CD4-positive, alpha-beta T cell (primary cell): ENCODE measurements around the gene KAT2A. TPM values are rescaled to one million over a fixed set of nuclear protein-coding genes. Genes with fewer than 3 reads are reported as not detected.
A peak's percentile ranks its signal among the peaks of the same experiment; 100 is the strongest.

Source experiments
- ATAC-seq: fragments of 200-7000 bp; cut with Tn5 transposase; one replicate; pipeline ENCODE4 v1.10.0; 2022; ENCODE audit warnings: mild to moderate bottlenecking; ENCODE audit not compliant: poor library complexity
- CTCF ChIA-PET: fragments of 350-600 bp; sonication (Branson Sonifier 250); formaldehyde crosslinking; loops from one replicate; lab custom pipeline; 2021; ENCODE audit warnings: antibody characterized with exemption, inconsistent platforms; lab: Charles Lee
- POLR2A ChIA-PET: fragments of 350-600 bp; sonication (Branson Sonifier 250); formaldehyde crosslinking; loops from one replicate; lab custom pipeline; 2021; ENCODE audit warnings: antibody characterized with exemption, inconsistent platforms; lab: Charles Lee
- DNase-seq, 14 experiments: peaks; one replicate each; pipeline ENCODE4 v3.0.0-alpha.2; 2013 to 2020; ENCODE audit warnings: mixed read lengths in 2 of 14
- H3K27ac ChIP-seq, 2 donors: one replicate each; pipeline versions ENCODE4 v1.5.1 to v1.7.0; 2013; ENCODE audit warnings: low read length in 2 of 2, low read depth in 1 of 2, mild to moderate bottlenecking in 1 of 2
- H3K27me3 ChIP-seq, 2 experiments: 1 replicate in 1 of 2; 2 replicates in 1 of 2; pipeline versions ENCODE4 v1.6.1 to v1.7.0; 2013; ENCODE audit warnings: low read length in 2 of 2, control low read depth in 1 of 2, mild to moderate bottlenecking in 1 of 2, moderate library complexity in 1 of 2; ENCODE audit not compliant: insufficient read depth in 2 of 2, control insufficient read depth in 1 of 2
- H3K36me3 ChIP-seq: one replicate; pipeline ENCODE4 v1.6.1; 2013; ENCODE audit warnings: low read length, control low read depth; ENCODE audit not compliant: insufficient read depth
- H3K4me1 ChIP-seq: one replicate; pipeline ENCODE4 v1.6.1; 2013; ENCODE audit warnings: low read length, control low read depth; ENCODE audit not compliant: insufficient read depth
- H3K4me3 ChIP-seq: one replicate; pipeline ENCODE4 v1.5.1; 2013; ENCODE audit warnings: mild to moderate bottlenecking, low read length, moderate library complexity
- H3K9me3 ChIP-seq, 2 experiments: 1 replicate in 1 of 2; 2 replicates in 1 of 2; pipeline versions ENCODE4 v1.6.1 to v1.7.0; 2013; ENCODE audit warnings: low read length in 2 of 2, mild to moderate bottlenecking in 2 of 2, control low read depth in 1 of 2, moderate library complexity in 1 of 2; ENCODE audit not compliant: control insufficient read depth in 1 of 2, insufficient read depth in 1 of 2
- H3K27ac Mint-ChIP-seq: one replicate; pipeline ENCODE4 v1.8.0; 2020; ENCODE audit warnings: mixed read lengths
- H3K27me3 Mint-ChIP-seq: one replicate; pipeline ENCODE4 v1.8.0; 2021; ENCODE audit warnings: mixed read lengths
- H3K36me3 Mint-ChIP-seq: one replicate; pipeline ENCODE4 v1.8.0; 2021; ENCODE audit warnings: low read depth, mixed read lengths
- H3K4me1 Mint-ChIP-seq: one replicate; pipeline ENCODE4 v1.8.0; 2021; ENCODE audit warnings: low read depth, mixed read lengths
- H3K4me3 Mint-ChIP-seq: one replicate; pipeline ENCODE4 v1.8.0; 2020; ENCODE audit warnings: mild to moderate bottlenecking, mixed read lengths
- H3K9me3 Mint-ChIP-seq: one replicate; pipeline ENCODE4 v1.8.0; 2020; ENCODE audit warnings: mixed read lengths
- intact Hi-C, 2 experiments: fragments of 100-400 bp; cut with DNase I in 1 of 2; cut with micrococcal nuclease in 1 of 2; formaldehyde crosslinking; loops; one replicate each; pipeline versions ENCODE4 v1.15.1 to v1.9.0; 2023 to 2025; cut with DNase I, micrococcal nuclease
- total RNA-seq, 174 experiments: library from RNA in 2 of 174; stranded (reverse) in 2 of 174; gene quantifications; one replicate each; pipeline ENCODE4 v1.2.3 and lab custom pipeline; 2021 to 2026
- TF ChIP-seq, protein P1 (sequence below): fragments of 200-600 bp; IDR thresholded peaks from one replicate; pipeline ENCODE4 v1.8.0; 2022; ENCODE audit warnings: antibody characterized with exemption, mild to moderate bottlenecking

KAT2A gene
- total RNA-seq, 2 experiments from 2014 or later: 38.5 to 42.4 TPM

DNA sequence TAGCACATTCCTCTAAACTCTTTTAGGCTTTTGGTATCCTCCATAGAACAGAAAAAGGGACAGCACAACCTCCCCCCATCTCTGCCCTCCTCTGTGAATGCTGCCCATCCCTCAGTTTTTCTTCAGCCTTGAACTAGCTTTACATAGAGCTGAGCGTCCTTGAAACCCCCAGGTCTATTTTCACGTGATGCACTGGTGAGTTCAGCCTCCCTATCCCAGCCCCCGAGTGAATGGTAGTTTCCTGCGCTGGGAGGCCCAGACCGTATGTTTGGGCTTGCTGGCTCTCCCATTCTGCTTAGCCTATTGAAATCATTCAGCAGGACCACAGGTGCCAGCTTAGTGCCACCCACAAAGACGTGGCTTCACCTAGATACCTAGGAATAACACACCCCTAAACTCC is 45.4 kb downstream of the KAT2A start:
- TF ChIP-seq, protein P1, sequence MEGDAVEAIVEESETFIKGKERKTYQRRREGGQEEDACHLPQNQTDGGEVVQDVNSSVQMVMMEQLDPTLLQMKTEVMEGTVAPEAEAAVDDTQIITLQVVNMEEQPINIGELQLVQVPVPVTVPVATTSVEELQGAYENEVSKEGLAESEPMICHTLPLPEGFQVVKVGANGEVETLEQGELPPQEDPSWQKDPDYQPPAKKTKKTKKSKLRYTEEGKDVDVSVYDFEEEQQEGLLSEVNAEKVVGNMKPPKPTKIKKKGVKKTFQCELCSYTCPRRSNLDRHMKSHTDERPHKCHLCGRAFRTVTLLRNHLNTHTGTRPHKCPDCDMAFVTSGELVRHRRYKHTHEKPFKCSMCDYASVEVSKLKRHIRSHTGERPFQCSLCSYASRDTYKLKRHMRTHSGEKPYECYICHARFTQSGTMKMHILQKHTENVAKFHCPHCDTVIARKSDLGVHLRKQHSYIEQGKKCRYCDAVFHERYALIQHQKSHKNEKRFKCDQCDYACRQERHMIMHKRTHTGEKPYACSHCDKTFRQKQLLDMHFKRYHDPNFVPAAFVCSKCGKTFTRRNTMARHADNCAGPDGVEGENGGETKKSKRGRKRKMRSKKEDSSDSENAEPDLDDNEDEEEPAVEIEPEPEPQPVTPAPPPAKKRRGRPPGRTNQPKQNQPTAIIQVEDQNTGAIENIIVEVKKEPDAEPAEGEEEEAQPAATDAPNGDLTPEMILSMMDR: no peak
- H3K27me3 Mint-ChIP-seq: peaks cover 33% of the 10 kb centered on the region
- peaks cover 4% of the 10 kb centered on the region for H3K4me1 Mint-ChIP-seq
- ATAC-seq (no peak), DNase-seq (no peak)
- H3K36me3 Mint-ChIP-seq: no peaks in the 10 kb centered on the region
- Histone ChIP-seq H3K27me3 (peaks cover 17 to 24% of the 10 kb centered on the region in 2 experiments), H3K4me1 (peaks cover 13% of the 10 kb centered on the region), H3K4me3 (no peak overlapping the region), H3K27ac (no peak overlapping the region), H3K36me3 (no peaks in the 10 kb centered on the region), H3K9me3 (no peaks in the 10 kb centered on the region)
- ChIA-PET CTCF (no interaction called here), POLR2A (no interaction called here)
- no peak overlapping the region for H3K4me3 Mint-ChIP-seq
- H3K27ac Mint-ChIP-seq: no peak overlapping the region
- intact Hi-C loops: no loop called here
- no peaks in the 10 kb centered on the region for H3K9me3 Mint-ChIP-seq

DNA sequence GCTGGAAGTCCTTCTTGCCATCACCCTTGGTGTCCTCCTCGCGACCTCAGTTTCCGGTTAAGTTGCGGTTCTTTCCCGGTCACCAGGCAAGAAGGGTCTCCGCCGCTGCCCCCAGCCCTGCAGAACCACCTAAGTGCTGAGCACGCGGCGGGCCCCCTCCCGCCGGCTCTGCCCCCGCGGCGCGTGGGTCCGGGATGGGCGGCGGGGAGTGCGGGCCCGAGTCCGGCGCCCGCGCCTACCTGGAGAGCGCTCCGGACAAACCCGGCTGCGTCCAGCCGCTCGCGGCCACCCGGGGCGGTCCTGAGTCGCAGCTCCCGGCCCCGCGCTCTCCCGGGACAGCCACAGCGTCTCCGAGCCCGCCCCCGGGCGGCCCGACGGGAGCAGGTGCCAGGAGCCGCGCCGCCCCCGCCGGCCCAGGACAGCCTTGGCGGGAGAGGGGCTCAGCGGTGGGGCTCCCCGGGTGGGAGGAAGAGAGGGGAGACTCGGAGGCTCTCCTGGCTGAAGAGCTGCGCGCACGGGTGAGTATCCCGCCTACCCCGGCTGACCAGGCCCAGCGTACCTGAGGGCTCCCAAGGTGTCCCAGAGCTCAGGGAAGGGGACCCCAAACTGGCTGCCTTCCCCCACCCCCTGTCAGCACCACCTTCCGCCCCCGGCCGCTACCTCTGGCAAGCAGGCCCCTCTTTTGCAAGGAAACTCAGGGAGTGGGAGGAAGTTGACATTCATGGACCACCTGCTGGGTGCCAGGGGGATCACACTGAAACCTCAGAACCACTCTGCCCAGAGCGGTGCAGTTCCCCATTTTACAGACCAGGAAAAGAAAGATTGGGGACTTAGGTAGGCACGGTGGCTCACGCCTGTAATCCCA is 48.6 kb downstream of the KAT2A start:
- TF ChIP-seq, protein P1: no peak
- Mint-ChIP-seq H3K9me3 (no peaks in the 10 kb centered on the region), H3K4me1 (peaks cover 4% of the 10 kb centered on the region), H3K4me3 (peak overlapping the region; percentile 51), H3K27ac (no peak overlapping the region), H3K36me3 (no peaks in the 10 kb centered on the region), H3K27me3 (peaks cover 34% of the 10 kb centered on the region)
- ChIA-PET CTCF (interaction anchor here (1.9 kb wide), 1 partner anchor 29 kb away, joined by 4 read pairs; no protein-coding TSS in a partner anchor), POLR2A (interaction anchor here (0.9 kb wide), 1 partner anchor 10 kb away, joined by 3 read pairs; no protein-coding TSS in a partner anchor)
- H3K4me1 ChIP-seq: peaks cover 13% of the 10 kb centered on the region
- DNase-seq (peak in 1 of 14 experiments; percentile 22), ATAC-seq (no peak)
- no peaks in the 10 kb centered on the region for H3K36me3 ChIP-seq
- intact Hi-C loops: no loop called here
- no peaks in the 10 kb centered on the region for H3K9me3 ChIP-seq
- peak overlapping the region; percentile 10 for H3K4me3 ChIP-seq
- no peak overlapping the region for H3K27ac ChIP-seq
- peaks cover 17 to 24% of the 10 kb centered on the region in 2 experiments for H3K27me3 ChIP-seq

DNA sequence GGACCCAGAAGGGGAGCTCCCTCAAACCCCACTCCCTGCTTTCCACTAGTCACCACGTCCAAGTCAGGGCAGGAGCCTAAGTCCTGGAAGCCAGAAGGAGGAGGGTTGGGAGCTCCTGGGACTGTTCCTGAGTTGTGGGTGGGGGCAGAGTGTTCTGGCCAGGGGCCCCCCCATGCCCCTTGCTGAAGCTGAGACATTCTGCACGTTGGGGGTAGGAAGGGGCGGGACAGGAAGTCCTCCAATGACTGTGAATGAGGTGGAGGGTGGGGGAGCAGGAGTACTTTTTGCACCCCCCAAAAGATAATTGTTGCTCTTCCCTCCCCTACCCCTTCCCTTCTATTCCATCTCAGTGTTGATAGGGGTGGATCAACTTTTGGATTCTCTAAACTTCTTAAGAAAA is 49.4 kb downstream of the KAT2A start:
- Mint-ChIP-seq H3K9me3 (no peaks in the 10 kb centered on the region), H3K36me3 (no peaks in the 10 kb centered on the region), H3K27ac (no peak overlapping the region), H3K27me3 (peaks cover 34% of the 10 kb centered on the region), H3K4me3 (peak overlapping the region; percentile 11), H3K4me1 (peaks cover 4% of the 10 kb centered on the region)
- CTCF ChIA-PET: interaction anchor here (1.9 kb wide), 1 partner anchor 30 kb away, joined by 4 read pairs; no protein-coding TSS in a partner anchor
- POLR2A ChIA-PET: interaction anchor here (0.9 kb wide), 1 partner anchor 9 kb away, joined by 3 read pairs; no protein-coding TSS in a partner anchor
- intact Hi-C loops: no loop called here
- Histone ChIP-seq H3K4me3 (peak overlapping the region; percentile 10), H3K27me3 (peaks cover 17 to 24% of the 10 kb centered on the region in 2 experiments), H3K27ac (no peak overlapping the region), H3K36me3 (no peaks in the 10 kb centered on the region), H3K9me3 (no peaks in the 10 kb centered on the region), H3K4me1 (peaks cover 19% of the 10 kb centered on the region)
- ATAC-seq (no peak), DNase-seq (no peak)
- TF ChIP-seq, protein P1: no peak
